Hindlimb muscle (tissue), 1 donor: ENCODE results near the gene RPP14. TPM values are rescaled to one million over a fixed set of nuclear protein-coding genes. Genes with fewer than 3 reads are reported as not detected.
A peak's percentile ranks its signal among the peaks of the same experiment; 100 is the strongest.
"Not testable (repeated sequence)": the region's sequence is repeated elsewhere in the genome, so short reads cannot be mapped to it uniquely, and the experiment has no call there.

Source experiments
- DNase-seq: peaks from one replicate; pipeline ENCODE4 v3.0.0-alpha.2; 2013
- polyA plus RNA-seq: library from polyadenylated mRNA; unstranded; fragments of 120-200 nt; gene quantifications from one replicate; pipeline ENCODE4 v1.2.1, GENCODE V29; 2013; ENCODE audit not compliant: insufficient read length

Gene RPP14
- polyA plus RNA-seq = 21.6 TPM

DNA sequence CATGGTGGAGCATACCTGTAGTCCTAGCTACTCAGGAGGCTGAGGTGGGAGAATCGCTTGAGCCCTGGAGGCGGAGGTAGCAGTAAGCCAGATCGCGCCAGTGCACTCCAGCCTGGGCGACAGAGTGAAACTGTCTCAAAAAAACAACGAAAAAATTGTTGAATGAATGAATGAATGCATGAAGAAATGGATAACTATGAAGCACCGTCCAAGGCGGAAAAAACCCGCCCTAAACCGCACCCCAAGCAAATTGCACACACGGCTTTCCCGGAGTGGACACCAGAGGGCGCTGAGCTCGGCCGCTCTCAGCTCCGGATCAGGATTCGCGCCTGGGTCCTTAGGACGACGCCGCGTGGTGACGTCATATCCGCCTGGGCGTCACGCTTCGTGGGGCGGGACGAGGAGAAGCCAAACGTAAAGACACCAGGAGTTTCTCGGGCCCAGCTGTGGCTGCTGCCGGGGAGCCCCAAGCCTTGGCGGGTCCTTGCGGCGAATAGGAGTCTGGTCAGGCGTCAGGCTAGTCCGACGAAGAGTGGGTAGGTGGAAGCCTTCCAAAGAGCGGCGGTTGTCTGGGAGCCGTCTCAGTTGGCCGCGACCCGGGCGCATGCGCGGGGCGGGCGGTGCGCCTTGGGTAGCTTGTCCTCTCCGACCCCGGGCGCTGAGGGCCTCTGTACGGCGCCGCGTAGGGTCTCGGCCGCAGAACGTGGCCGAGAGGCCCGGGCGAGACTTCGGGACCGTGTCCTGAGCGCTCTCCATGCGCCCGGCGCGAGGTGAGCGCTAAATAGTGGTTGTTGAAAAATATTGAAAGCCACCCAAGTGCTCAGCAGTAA, at the start of gene RPP14, which contains the start of gene HTD2:
RPP14 (plus strand) TSS at position 364 of the 830 bp plus-strand sequence. CDS start 4,085 bp downstream, outside the sequence.
HTD2 (plus strand) TSS at position 639 of the 830 bp plus-strand sequence. CDS start 11,094 bp downstream, outside the sequence.
- DNase-seq = peak; percentile 99

DNA sequence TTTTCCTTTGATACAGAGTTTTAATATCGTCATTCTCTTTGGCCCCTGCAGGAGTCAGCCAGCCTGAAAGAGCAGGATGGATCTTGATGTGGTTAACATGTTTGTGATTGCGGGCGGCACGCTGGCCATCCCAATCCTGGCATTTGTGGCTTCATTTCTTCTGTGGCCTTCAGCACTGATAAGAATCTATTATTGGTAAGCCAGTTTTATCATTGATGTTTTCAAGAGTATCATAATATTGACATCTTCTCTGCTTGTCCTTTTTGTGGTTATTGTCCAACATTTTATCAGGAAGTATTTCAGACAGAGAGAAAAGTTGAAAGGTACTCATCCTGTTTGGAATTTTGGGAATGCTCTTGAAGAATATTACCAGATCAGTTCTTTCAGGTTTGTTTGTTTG, 49.5 kb upstream of the RPP14 start:
- no peak for DNase-seq

DNA sequence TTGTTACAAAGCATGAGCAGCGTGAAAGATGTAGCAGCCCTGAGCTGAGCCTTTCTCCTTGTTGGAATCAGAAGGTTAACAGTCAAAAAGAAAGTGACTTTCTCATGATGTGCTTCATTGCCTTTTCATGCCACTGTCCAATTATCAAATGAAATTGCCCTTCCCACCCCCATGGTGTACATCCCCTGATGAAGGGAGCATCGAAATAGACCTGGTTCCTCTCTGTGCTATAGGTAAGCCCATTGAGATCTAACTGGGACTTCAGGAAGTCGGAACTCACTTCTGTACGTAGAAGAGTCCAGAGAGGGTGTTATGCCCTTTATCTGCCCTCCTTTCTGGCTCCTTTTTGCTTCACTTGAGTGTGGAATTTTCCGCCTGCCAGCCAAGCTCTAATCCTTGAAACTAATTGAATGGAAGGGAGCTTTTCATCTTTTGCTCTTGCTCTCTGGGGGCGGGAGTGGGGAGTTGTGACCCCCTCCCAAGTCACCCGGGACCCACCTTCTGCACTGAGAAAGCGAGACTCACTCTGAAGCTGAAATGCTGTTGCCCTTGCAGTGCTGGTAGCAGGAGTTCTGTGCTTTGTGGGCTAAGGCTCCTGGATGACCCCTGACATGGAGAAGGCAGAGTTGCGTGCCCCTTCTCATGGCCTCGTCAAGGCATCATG, 47.5 kb upstream of the RPP14 start:
- no peak for DNase-seq

DNA sequence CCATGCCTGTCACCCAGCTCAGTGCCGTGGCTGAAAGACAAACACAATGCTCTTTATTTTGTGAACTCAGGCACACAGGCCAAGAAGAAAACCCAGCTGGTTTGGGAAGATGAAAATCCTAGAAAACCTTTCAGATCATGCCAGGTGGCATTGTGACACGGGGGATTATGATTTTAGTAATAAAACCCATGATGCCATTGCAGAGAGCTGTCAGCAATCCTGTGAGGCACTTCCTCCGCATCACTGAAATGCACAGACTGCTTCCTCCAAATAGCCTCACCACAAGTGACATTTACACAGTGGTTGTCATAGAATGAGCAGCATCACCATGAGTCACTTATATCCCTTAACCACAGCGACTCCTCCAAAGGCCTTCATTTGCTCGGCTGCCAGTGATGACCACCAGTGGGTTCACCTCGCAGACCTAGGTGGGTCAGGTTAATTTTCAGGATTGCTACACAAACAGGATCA, 45.7 kb upstream of the RPP14 start:
- no peak for DNase-seq

DNA sequence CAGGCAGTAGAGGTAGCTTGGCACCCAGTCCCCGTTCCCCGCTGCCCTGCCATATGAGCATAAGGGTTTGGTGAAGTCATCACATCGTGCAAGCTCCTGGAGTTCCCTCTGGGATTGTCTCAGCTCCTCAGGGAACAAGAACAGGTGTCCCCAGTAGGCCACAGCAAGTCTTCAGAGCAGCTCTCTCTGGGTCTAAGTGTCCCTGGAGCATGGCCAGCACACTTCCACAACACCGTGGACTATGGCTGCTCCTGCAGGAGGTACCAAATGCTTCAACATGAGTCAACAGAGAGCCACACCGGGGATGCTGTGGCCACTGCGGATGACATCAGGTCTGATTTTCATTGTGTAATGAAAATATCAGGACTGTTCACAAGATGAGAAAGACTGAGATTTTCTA, 45.3 kb upstream of the RPP14 start:
- DNase-seq = no peak

DNA sequence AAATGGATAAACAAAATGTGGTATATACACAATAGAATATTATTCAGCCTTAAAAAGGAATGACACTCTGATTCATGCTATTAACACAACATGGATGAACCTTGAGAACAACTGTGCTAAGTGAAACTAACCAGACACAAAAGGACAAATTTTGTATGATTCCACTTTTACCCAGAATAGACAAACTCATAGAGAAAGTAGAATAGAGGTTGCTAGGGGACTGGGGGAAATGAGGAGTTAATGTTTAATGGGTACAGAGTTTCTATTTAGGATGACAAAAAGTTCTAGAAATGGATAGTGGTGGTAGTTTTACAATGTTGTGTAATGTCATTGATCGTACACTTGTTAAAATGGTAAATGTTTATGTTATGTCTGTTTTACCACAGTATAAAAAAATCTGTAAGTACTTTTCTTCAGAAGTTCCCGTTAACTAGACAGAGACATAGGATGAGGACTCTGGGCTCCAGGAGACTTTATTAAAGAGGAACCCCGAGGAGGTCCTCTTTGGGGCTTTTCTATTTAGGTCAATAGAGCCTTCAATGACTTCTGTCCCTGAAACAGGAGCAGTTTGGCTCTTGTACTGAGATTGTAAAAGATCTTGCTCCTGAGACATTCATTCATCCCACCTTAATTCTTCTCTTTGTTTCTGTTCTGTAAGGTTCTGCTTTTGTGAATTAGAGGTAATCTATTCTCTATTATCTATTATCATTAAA, 43.9 kb upstream of the RPP14 start:
- no peak for DNase-seq

DNA sequence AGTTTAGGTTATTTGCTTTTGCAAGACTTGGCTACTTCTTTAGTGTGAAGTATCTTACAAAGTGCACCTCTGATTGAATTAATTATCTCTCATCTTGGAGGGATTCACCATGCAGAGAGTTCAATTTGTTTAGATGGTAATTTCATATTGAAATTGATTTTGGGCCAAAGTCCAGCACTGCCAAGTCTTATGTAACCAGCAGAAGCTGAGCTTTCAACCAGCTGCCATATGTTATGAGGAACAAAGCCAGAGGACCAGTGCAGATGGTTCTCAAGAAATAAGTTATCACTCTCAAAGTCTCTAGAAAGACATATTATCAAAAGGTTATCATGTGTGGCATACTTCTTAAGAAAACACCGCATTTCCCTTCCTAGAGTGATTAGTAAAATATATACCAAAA, 39.5 kb upstream of the RPP14 start:
- no peak for DNase-seq

DNA sequence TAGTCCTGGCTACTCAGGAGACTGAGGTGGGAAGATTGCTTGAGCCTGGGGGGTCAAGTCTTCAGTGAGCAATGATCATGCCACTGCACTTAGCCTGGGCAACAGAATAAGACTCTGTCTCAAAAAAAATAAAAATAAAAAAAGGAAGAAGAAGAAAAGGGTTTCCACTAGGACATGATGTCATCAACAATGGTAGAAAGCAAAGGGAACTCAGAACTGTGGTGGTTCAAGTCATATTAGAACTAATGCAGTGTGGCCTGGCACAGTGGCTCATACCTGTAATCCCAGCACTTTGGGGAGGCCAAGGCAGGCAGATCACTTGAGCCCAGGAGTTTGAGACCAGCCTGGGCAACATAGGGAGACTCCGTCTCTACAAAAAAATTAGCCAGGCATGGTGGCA, 38.5 kb upstream of the RPP14 start:
- not testable (repeated sequence) for DNase-seq

DNA sequence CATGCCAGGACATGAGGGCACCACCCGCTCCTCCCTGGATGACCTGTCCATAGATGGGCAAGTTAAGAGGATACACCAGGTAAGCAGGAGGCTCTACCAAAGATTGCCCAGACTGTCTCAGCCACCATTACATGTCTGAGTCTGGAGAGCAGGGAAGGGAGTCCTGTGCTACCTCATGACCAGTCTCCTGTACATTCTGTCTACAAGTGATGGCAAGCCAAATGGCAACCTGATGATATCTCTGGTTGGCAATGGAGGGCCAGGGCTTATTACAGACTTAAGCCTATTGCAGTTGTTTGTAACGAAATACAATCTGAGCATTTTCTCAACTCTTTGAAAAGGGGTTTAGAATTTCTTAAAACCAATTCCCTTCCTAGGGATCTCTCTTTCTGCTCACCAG, 36.7 kb upstream of the RPP14 start:
- DNase-seq = no peak

DNA sequence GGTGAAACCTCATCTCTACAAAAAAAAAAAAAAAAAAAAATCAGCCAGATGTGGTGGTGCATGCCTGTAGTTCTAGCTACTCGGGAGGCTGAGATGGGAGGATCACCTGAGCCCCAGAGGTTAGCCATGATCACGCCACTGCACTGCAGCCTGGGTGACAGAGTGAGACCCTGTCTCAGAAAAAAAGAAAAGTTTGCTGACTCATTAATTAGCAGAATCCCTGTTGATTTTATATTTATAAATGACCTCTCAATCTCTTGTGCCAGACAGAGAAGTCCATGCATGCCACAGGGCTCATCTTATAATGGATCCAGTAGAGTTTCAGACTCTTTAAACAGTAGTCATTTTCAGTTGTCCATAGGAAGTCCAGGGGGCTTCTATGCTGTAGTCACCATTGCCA, 35.6 kb upstream of the RPP14 start:
- no peak for DNase-seq

DNA sequence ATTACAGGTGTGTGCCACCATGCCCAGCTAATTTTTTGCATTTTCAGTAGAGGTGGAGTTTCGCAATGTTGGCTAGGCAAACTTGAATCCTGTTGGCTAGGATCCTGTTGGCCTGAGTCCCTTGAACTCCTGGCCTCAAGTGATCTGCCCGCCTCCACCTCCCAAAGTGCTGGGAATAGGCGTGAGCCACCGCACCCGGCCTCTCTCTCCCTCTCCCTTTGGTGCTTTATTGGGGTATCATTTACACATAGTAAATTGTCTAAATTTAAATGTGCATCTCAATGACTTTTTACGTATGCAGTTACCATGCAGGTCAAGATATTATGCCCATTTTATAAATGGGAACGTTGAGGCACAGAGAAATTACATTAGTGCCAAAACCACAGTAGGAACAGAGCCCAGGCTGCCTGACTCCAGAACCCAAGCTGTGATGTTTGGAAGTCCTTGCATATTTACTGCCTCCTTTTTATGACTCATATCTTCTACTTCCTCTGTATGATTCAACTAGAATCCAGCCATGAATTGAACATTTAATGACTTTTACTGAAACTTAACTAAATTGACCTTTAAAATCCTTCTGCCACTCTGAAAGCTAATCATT, 34.0 kb upstream of the RPP14 start:
- no peak for DNase-seq

DNA sequence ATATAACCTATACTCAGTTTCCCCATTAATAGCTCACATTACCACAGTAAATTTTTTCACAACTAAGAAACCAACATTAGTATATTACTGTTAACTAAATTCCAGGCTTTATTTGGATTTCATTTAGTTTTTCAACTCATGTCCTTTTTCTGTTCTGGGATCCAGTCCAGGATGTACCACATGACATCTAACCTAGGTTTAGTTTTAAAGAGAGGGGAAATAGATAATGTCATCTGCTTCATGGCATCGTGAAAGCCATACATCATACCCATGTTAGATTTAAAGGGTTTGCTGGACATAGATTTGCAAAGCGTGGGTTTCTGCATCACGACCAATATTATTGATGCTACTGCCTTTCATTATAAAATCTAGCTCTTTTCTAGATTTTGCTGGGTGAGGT, 33.2 kb upstream of the RPP14 start:
- no peak for DNase-seq

DNA sequence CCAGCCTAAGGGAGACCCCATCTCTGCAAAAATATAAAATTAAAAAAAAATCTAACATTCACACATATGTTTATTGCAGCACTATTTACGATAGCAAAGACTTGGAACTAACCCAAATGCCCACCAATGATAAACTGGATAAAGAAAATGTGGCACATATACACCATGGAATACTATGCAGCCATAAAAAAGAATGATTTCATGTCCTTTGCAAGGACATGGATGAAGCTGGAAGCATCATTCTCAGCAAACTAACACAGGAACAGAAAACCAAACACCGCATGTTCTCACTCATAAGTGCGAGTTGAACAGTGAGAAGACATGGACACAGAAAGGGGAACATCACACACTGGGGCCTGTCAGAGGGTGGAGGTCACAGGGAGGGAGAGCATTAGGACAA, 32.7 kb upstream of the RPP14 start:
- DNase-seq = not testable (repeated sequence)

DNA sequence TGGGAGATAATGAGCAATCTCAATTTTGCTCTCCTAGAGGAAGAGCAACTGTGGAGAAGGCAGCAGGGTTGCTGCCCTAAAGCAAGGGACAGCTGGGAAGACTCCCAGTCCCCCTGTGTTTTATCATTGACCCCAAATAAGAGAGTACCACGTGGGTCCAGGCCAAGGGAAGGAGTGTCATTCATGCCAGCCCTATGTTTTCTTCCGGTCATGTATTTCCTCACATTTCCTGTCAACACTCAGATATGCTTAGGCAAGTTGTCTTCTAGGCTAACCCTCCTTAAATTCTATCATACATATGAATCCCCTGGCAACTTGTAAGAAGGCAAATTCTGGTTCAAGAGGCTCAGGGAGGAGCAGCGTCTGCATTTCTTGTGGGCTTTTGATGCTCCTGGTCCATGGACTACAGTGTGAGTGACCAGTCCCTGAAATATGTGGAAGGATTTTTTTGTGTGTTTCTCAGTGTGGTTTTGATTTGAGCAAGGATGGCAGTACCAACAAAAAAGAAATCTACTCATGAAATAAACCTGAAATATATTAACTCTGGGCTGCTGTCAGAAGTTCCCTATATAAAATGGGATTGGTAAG, 31.9 kb upstream of the RPP14 start:
- no peak for DNase-seq

DNA sequence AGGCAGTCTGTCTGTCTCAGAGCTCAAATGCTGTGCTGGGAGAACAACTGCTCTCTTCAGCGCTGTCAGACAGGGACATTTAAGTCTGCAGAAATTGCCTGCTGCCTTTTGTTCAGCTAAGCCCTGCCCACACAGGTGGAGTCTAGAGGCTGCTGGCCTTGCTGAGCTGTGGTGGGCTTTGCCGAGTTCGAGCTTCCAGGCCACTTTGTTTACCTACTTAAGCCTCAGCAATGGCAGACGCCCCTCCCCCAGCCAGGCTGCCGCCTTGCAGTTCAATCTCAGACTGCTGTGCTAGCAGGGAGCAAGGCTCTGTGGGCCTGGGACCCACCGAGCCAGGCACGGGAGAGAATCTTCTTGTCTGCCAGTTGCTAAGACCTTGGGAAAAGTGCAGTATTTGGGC, 25.0 kb upstream of the RPP14 start:
- DNase-seq = no peak

DNA sequence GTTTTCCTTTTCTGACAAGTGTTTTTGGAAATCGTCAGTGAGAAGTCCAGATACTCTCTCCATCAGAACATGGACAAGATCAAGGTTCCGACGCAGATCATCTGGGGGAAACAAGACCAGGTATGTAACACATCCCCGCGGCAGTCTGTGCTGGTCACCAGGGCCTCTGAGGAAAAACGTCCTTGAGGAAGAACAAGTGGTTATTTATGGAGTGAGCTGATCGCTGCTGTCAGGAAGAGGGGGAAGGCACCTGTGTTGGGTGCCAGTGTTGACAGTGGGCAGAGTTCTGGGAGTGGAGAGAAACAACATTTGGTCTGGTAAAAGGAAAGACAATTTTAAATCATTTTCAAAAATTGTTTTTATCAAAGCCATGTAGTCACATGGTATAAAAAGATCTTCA, 20.7 kb upstream of the RPP14 start:
- no peak for DNase-seq

DNA sequence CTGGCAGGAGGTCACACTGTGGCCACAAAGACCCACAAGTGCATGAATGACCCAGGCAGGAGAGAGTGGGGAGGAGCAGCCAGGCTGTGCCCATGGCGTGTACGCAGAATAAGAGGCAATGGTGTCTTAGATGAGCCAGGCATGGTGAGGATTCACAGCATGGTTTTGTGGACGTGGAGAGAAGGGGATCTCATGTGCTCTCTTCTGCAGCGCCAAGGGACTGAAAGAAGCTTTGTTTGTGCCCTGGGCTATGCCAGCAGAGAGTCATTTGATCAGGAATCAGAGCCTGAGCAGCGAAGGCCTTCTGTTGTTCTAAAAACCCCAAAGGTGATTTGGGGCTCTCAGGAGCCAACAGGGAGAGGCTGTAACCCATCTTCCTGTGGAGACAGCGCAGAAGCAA, 18.7 kb upstream of the RPP14 start:
- DNase-seq = no peak

DNA sequence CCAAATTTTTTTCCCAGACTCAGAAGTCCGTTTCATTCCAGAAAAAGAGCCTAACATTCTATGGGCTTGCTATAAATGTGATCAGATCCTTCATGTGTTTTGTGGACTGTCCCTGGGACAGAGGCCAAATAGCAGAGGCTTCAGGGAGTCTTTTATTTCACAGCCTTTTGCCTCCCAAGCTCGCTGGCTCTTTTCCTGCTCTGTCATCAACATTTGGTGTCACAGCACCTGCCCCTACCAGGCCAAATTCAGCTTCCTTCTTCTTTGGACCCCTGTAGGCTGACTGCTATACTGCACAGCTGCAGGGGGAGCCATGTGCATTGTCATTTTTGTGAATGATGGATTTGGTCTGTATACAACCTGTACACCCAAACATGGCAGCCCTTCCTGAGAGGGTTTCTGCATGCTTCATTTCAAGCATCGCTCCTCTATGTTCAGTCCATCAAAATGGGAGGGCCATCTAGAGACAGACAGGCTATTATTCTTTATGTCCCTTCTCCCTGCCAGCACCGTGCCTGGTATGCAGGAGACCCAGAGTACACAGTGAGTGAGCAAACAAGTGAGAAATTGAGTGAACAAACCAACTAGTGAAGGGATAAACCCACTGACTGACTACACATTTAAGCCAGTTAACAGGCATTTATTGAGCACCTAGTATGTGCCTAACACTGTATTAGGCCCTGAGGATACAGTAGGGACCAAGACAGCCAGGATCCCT, 17.9 kb upstream of the RPP14 start:
- no peak for DNase-seq

DNA sequence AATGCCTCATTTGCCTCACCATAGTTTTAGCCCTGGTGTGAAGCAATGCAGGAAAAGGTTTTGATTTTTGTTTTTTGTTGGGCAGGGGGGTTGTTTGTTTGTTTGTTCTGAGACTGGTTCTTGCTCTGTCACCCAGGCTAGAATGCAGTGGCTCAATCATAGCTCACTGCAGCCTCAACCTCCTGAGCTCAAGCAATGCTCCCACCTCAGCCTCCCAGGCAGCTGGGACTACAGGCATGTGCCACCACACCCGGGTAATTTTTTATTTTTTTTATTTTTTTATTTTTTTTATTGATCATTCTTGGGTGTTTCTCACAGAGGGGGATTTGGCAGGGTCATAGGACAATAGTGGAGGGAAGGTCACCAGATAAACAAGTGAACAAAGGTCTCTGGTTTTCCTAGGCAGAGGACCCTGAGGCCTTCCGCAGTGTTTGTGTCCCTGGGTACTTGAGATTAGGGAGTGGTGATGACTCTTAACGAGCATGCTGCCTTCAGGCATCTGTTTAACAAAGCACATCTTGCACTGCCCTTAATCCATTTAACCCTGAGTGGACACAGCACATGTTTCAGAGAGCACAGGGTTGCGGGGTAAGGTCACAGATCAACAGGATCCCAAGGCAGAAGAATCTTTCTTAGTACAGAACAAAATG, 17.0 kb upstream of the RPP14 start:
- DNase-seq = not testable (repeated sequence)

DNA sequence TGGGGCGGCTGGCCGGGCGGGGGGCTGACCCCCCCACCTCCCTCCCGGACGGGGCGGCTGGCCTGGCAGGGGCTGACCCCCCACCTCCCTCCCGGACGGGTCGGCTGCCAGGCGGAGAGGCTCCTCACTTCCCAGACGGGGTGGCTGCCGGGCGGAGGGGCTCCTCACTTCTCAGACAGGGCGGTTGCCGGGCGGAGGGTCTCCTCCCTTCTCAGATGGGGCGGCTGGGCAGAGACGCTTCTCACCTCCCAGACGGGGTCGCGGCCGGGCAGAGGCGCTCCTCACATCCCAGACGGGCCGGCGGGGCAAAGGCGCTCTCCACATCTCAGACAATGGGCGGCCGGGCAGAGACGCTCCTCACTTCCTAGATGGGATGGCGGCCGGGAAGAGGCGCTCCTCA, 15.6 kb upstream of the RPP14 start:
- DNase-seq = not testable (repeated sequence)
